Neural cell (in vitro differentiated cells): ENCODE data around the gene SLC35G6.

Experiments used
- EP300 ChIP-seq: fragments of 450-650 bp; conservative IDR thresholded peaks from 2 replicates; pipeline ENCODE4 v1.6.1; 2014; ENCODE audit warnings: antibody characterized with exemption, mild to moderate bottlenecking, moderate library complexity; ENCODE audit not compliant: poor library complexity, severe bottlenecking
- EZH2 ChIP-seq: fragments of 200-600, 300-800 bp; shearing (Covaris generic), sonication (generic); IDR thresholded peaks from 2 replicates; pipeline ENCODE4 v1.6.1; 2014; ENCODE audit warnings: antibody characterized with exemption, low read length, borderline replicate concordance, mild to moderate bottlenecking; ENCODE audit not compliant: insufficient read depth, poor library complexity, severe bottlenecking
- MXI1 ChIP-seq: fragments of 450-650 bp; conservative IDR thresholded peaks from 2 replicates; pipeline ENCODE4 v1.6.1; 2014; ENCODE audit warnings: antibody characterized with exemption, mild to moderate bottlenecking; ENCODE audit not compliant: poor library complexity, severe bottlenecking
- POLR2AphosphoS5 ChIP-seq: IDR thresholded peaks from 2 replicates; pipeline ENCODE4 v1.6.1; 2012
- RAD21 ChIP-seq: fragments of 450-650 bp; conservative IDR thresholded peaks from 2 replicates; pipeline ENCODE4 v1.6.1; 2014; ENCODE audit warnings: antibody characterized with exemption, mild to moderate bottlenecking, moderate library complexity
- SMC3 ChIP-seq: fragments of 450-650 bp; conservative IDR thresholded peaks from 2 replicates; pipeline ENCODE4 v1.6.1; 2014; ENCODE audit warnings: antibody characterized with exemption, mild to moderate bottlenecking, moderate library complexity; ENCODE audit not compliant: poor library complexity
- TAF1 ChIP-seq: IDR thresholded peaks from 2 replicates; pipeline ENCODE4 v1.6.1; 2012; ENCODE audit warnings: low read depth
- TF ChIP-seq, protein P1 (sequence below): fragments of 450-650 bp; IDR thresholded peaks from 2 replicates; pipeline ENCODE4 v1.5.1; 2014; ENCODE audit warnings: antibody characterized with exemption, mild to moderate bottlenecking, moderate library complexity; ENCODE audit not compliant: poor library complexity, severe bottlenecking
- TF ChIP-seq, protein P2 (sequence below): IDR thresholded peaks from 2 replicates; pipeline ENCODE4 v1.6.1; 2012; ENCODE audit warnings: borderline replicate concordance

DNA sequence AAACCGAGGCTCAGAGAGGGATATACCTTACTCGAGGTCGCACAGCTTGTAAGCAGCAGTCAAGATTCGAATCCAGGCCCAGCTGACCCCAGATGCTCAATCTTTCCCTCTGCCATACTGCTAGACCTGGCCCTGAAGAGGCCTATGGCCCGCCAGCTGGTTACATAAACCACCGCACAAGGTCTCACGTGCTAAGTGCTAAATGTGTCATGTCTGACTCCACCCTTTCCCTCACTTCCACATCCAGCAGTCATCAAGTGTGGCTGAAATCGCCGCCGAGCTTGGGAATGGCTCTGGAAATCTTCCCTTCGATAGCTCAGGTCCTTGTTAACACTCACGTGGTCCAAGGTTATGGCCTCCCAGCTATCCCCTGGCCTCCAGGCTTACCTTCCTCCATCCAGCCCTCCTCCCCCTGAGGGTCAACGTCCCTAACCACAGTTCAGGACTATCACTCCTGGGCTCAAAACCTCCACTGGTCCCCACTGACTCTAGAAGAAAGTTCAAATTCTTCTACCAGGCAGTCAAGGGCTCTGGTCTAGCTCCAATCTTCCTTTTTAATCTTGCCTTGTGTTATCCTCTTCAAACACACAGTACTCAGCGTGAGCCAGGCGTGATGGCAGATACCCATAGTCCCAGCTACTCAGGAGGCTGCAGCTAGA lies 5.4 kb upstream of the SLC35G6 start:
- TF ChIP-seq, protein P1, sequence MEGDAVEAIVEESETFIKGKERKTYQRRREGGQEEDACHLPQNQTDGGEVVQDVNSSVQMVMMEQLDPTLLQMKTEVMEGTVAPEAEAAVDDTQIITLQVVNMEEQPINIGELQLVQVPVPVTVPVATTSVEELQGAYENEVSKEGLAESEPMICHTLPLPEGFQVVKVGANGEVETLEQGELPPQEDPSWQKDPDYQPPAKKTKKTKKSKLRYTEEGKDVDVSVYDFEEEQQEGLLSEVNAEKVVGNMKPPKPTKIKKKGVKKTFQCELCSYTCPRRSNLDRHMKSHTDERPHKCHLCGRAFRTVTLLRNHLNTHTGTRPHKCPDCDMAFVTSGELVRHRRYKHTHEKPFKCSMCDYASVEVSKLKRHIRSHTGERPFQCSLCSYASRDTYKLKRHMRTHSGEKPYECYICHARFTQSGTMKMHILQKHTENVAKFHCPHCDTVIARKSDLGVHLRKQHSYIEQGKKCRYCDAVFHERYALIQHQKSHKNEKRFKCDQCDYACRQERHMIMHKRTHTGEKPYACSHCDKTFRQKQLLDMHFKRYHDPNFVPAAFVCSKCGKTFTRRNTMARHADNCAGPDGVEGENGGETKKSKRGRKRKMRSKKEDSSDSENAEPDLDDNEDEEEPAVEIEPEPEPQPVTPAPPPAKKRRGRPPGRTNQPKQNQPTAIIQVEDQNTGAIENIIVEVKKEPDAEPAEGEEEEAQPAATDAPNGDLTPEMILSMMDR = no peak
- TF ChIP-seq, protein P2, sequence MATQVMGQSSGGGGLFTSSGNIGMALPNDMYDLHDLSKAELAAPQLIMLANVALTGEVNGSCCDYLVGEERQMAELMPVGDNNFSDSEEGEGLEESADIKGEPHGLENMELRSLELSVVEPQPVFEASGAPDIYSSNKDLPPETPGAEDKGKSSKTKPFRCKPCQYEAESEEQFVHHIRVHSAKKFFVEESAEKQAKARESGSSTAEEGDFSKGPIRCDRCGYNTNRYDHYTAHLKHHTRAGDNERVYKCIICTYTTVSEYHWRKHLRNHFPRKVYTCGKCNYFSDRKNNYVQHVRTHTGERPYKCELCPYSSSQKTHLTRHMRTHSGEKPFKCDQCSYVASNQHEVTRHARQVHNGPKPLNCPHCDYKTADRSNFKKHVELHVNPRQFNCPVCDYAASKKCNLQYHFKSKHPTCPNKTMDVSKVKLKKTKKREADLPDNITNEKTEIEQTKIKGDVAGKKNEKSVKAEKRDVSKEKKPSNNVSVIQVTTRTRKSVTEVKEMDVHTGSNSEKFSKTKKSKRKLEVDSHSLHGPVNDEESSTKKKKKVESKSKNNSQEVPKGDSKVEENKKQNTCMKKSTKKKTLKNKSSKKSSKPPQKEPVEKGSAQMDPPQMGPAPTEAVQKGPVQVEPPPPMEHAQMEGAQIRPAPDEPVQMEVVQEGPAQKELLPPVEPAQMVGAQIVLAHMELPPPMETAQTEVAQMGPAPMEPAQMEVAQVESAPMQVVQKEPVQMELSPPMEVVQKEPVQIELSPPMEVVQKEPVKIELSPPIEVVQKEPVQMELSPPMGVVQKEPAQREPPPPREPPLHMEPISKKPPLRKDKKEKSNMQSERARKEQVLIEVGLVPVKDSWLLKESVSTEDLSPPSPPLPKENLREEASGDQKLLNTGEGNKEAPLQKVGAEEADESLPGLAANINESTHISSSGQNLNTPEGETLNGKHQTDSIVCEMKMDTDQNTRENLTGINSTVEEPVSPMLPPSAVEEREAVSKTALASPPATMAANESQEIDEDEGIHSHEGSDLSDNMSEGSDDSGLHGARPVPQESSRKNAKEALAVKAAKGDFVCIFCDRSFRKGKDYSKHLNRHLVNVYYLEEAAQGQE = no peak
- TF ChIP-seq EP300 (no peak), EZH2 (no peak), TAF1 (no peak), POLR2AphosphoS5 (no peak), RAD21 (no peak), MXI1 (no peak), SMC3 (no peak)
